PC-9 (cell line): ENCODE results near the gene GOLGA8J. TPM values are rescaled to one million over a fixed set of nuclear protein-coding genes. Genes with fewer than 3 reads are reported as not detected.

Experiments used
- BruUV-seq: library from RNA; stranded (reverse); fragments of 400-500 nt; replicated peaks from 2 replicates; lab custom pipeline; 2021; lab: Mats Ljungman, UMichigan
- CTCF ChIA-PET: fragments of 300-600 bp; sonication (Branson Sonifier 250); formaldehyde crosslinking; loops from one replicate; lab custom pipeline; 2022; ENCODE audit warnings: antibody characterized with exemption; lab: Charles Lee
- POLR2A ChIA-PET: fragments of 300-600 bp; sonication (Branson Sonifier 250); formaldehyde crosslinking; loops from one replicate; lab custom pipeline; 2022; ENCODE audit warnings: antibody characterized with exemption; ENCODE audit not compliant: unreplicated experiment; lab: Charles Lee
- DNase-seq, 2 experiments: peaks; one replicate each; pipeline versions ENCODE4 v3.0.0 to v3.0.0-alpha.2; 2015 to 2022; ENCODE audit warnings: mixed read lengths in 1 of 2
- H2AFZ ChIP-seq: fragments of 200-600 bp; sonication (generic); 2 replicates; pipeline ENCODE4 v1.8.1; 2017; ENCODE audit warnings: antibody characterized with exemption
- H3F3A ChIP-seq: fragments of 200-600 bp; sonication (generic); 2 replicates; pipeline ENCODE4 v1.8.1; 2017; ENCODE audit warnings: antibody characterized with exemption, mild to moderate bottlenecking, low read depth; ENCODE audit not compliant: insufficient read depth
- H3K27ac ChIP-seq: fragments of 200-600 bp; sonication (generic); 2 replicates; pipeline ENCODE4 v1.6.1; 2016; ENCODE audit warnings: mixed run types
- H3K27me3 ChIP-seq: fragments of 200-600 bp; sonication (generic); 2 replicates; pipeline ENCODE4 v1.6.1; 2016; ENCODE audit warnings: low read depth, mixed run types; ENCODE audit not compliant: insufficient read depth
- H3K36me3 ChIP-seq: fragments of 200-600 bp; sonication (generic); 2 replicates; pipeline ENCODE4 v1.6.1; 2016; ENCODE audit warnings: low read depth, mixed run types
- H3K4me1 ChIP-seq: fragments of 200-600 bp; sonication (generic); replicated peaks from 2 replicates; pipeline ENCODE4 v1.6.1; 2016; ENCODE audit warnings: mixed run types; ENCODE audit not compliant: insufficient read depth
- H3K4me2 ChIP-seq: fragments of 200-600 bp; sonication (generic); 2 replicates; pipeline ENCODE4 v1.6.1; 2017; ENCODE audit warnings: mixed run types
- H3K4me3 ChIP-seq: fragments of 200-600 bp; sonication (generic); 2 replicates; pipeline ENCODE4 v1.6.1; 2016; ENCODE audit warnings: mixed run types
- H3K79me2 ChIP-seq: fragments of 200-600 bp; sonication (generic); 2 replicates; pipeline ENCODE4 v1.6.1; 2017; ENCODE audit warnings: low read depth, mixed run types
- H3K9me2 ChIP-seq: fragments of 200-600 bp; sonication (generic); 2 replicates; pipeline ENCODE4 v1.8.1; 2017; ENCODE audit warnings: mild to moderate bottlenecking; ENCODE audit not compliant: insufficient read depth
- H3K9me3 ChIP-seq: fragments of 200-600 bp; sonication (generic); 2 replicates; pipeline ENCODE4 v1.8.1; 2016; ENCODE audit warnings: low read depth; ENCODE audit not compliant: insufficient read depth
- H4K20me1 ChIP-seq: fragments of 200-600 bp; sonication (generic); 2 replicates; pipeline ENCODE4 v1.8.1; 2017; ENCODE audit not compliant: insufficient read depth
- CTCF ChIP-seq: fragments of 200-600 bp; sonication (generic); conservative IDR thresholded peaks from 2 replicates; pipeline ENCODE4 v1.6.1; 2017; ENCODE audit warnings: mixed run types, antibody characterized with exemption, mild to moderate bottlenecking, moderate library complexity
- EZH2 ChIP-seq: fragments of 200-600 bp; sonication (generic); IDR thresholded peaks from 2 replicates; pipeline ENCODE4 v1.8.0; 2017; ENCODE audit warnings: antibody characterized with exemption, low read depth
- intact Hi-C: fragments of 100-400 bp; cut with micrococcal nuclease; formaldehyde crosslinking; loops from one replicate; pipeline ENCODE4 v1.10.0; 2022; ENCODE audit not compliant: unreplicated experiment
- total RNA-seq: library from RNA; stranded (reverse); gene quantifications from 2 replicates; pipeline ENCODE4 v1.2.3, GENCODE V29; 2021

The GOLGA8J gene
- total RNA-seq, 1 experiment from 2014 or later: not detected

GRCh38 chr15:30065025-30065801 lies 17.5 kb upstream of the GOLGA8J start:
- CTCF ChIA-PET: no interaction called here
- Histone ChIP-seq H3K4me2 (no peak overlapping the region), H3F3A (no peaks in the 10 kb centered on the region), H3K79me2 (no peaks in the 10 kb centered on the region), H3K9me2 (no peaks in the 10 kb centered on the region), H3K27me3 (0 out of 2 replicates have a peak, but pooled peaks cover 4% of the 10 kb centered on the region), H2AFZ (no peak overlapping the region), H3K4me3 (no peak overlapping the region), H4K20me1 (no peaks in the 10 kb centered on the region), H3K9me3 (no peaks in the 10 kb centered on the region), H3K36me3 (no peaks in the 10 kb centered on the region), H3K4me1 (no peaks in the 10 kb centered on the region), H3K27ac (no peak overlapping the region)
- POLR2A ChIA-PET: no interaction called here
- no TSS peak for BruUV-seq
- no peak for DNase-seq
- TF ChIP-seq CTCF: no peak
- TF ChIP-seq EZH2: no peak
- intact Hi-C loops: no loop called here

GRCh38 chr15:30068326-30068725 lies 14.4 kb upstream of the GOLGA8J start:
- H3K4me1 ChIP-seq: no peaks in the 10 kb centered on the region
- no peaks in the 10 kb centered on the region for H3K36me3 ChIP-seq
- no TSS peak for BruUV-seq
- H3K27ac ChIP-seq: no peak overlapping the region
- no peaks in the 10 kb centered on the region for H4K20me1 ChIP-seq
- H3K9me3 ChIP-seq: no peaks in the 10 kb centered on the region
- TF ChIP-seq EZH2: no peak
- TF ChIP-seq CTCF: no peak
- ChIA-PET CTCF (no interaction called here), POLR2A (no interaction called here)
- no peaks in the 10 kb centered on the region for H3F3A ChIP-seq
- no peak overlapping the region for H3K4me3 ChIP-seq
- no peak overlapping the region for H3K4me2 ChIP-seq
- H3K27me3 ChIP-seq: 0 out of 2 replicates have a peak, but pooled peaks cover 4% of the 10 kb centered on the region
- DNase-seq: no peak
- no peaks in the 10 kb centered on the region for H3K79me2 ChIP-seq
- no peaks in the 10 kb centered on the region for H3K9me2 ChIP-seq
- no peak overlapping the region for H2AFZ ChIP-seq
- intact Hi-C loops: no loop called here

- Histone ChIP-seq H3K9me2 (no peaks in the 10 kb centered on the region), H3K4me3 (no peak overlapping the region), H3F3A (no peaks in the 10 kb centered on the region), H3K36me3 (no peaks in the 10 kb centered on the region), H3K27ac (no peak overlapping the region), H3K9me3 (no peaks in the 10 kb centered on the region), H3K27me3 (no peaks in the 10 kb centered on the region), H4K20me1 (no peaks in the 10 kb centered on the region), H3K4me1 (no peaks in the 10 kb centered on the region), H2AFZ (no peak overlapping the region), H3K79me2 (no peaks in the 10 kb centered on the region), H3K4me2 (no peak overlapping the region)
- DNase-seq: no peak
- no TSS peak for BruUV-seq
- CTCF ChIA-PET: no interaction called here
- POLR2A ChIA-PET: no interaction called here
- intact Hi-C loops: no loop called here
- no peak for TF ChIP-seq CTCF
- no peak for TF ChIP-seq EZH2
Observed at GRCh38 chr15:30072630-30073029, 10.1 kb upstream of the GOLGA8J start.
